GM18951 (cell line): ENCODE results near the gene CHCT1.
"Not testable (repeated sequence)": the region's sequence is repeated elsewhere in the genome, so short reads cannot be mapped to it uniquely, and the experiment has no call there.

Experiments
- POLR2A ChIP-seq: IDR thresholded peaks from 4 replicates; pipeline ENCODE4 v1.6.1; 2011; ENCODE audit warnings: mild to moderate bottlenecking; ENCODE audit not compliant: insufficient read length, insufficient read depth; ENCODE audit errors: extremely low read depth
- in situ Hi-C: fragments of 300-500 bp; cut with MboI; formaldehyde crosslinking; loops from one replicate; pipeline ENCODE4 v1.12.0; 2022; ENCODE audit warnings: low sequenced_read_pairs, mixed read lengths, inconsistent platforms; ENCODE audit not compliant: unreplicated experiment

CHCT1 gene

DNA sequence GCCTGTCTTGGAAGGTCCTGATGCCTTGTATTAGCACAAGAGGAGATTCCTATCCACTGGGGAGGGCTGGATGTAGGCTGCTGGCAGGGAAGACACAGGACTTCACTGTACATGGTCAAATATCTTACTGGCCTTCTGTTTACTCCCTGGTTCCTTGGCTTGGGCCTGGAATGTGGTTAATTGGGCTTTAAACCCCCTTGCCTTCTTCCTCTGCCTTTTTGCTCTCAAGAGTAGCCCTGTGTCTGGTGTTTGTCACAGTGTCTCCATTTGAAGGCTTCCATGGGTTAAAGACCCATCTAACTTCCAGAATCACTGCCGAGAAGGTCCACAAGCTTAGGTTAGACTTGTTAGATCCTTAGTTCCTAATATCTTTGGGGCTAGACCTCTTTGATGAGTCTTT lies 7.1 kb upstream of the CHCT1 start:
- in situ Hi-C loops = loop anchor here (25.0 kb wide), 1 partner anchor 278 kb away; the partner anchor contains the start of gene CA4
- TF ChIP-seq POLR2A = no peak

DNA sequence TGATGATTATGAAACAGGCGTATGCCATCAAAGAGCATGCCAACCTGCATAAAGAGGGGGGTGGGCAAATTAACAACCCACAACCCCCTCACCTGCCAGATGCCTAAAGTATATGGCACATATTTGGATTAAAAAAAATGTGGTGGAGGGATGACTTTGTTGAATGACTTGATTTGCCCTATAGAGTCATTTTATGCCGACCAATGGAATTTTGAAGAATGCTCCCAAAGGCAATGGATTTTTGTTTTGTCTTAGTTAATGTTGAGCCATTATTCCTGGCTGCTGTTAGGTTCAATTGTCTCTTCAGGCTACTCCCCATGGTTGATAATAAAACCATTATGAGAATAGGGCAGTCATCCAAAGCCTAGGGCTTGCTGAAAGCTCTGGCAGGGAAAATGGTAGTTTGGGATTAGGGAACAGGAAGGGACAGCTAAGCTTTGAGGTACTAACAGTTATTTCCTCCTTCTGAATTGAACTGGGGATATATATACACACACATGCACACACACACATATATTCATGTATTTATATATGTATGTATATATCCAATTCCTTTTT lies 5.8 kb upstream of the CHCT1 start:
- in situ Hi-C loops = loop anchor here (25.0 kb wide), 1 partner anchor 279 kb away; the partner anchor contains the start of gene CA4
- no peak for TF ChIP-seq POLR2A

DNA sequence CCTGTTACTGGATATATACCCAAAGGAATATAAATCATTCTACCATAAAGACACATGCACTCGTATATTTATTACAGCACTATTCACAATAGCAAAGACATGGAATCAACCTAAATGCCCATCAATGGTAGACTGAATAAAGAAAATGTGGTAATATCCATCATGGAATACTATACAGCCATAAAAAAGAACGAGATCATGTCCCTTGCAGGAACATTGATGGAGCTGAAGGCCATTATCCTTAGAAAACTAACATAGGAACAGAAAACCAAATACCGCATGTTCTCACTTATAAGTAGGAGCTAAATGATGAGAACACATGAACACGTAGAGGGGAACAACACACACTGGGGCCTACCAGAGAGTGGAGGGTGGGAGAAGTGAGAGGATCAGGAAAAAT lies 3.3 kb upstream of the CHCT1 start:
- in situ Hi-C loops = loop anchor here (25.0 kb wide), 1 partner anchor 282 kb away; the partner anchor contains the start of gene CA4

DNA sequence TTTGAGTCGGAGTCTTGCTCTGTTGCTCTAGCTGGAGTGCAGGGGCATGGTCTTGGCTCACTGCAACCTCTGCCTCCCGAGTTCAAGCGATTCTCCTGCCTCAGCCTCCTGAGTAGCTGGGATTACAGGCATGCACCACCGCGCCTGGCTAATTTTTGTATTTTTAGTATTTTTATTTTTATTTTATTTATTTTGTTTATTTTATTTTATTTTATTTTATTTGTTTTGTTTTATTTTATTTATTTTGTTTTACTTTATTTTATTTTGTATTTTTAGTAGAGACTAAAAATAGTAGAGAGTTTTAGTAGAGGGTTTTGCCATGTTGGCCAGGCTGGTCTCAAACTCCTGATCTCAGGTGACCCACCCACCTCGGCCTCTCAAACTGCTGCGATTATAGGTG lies 2.4 kb upstream of the CHCT1 start:
- in situ Hi-C loops = loop anchor here (10.0 to 25.0 kb wide), 2 partner anchors 225 to 283 kb away; partner anchors contain the start of gene CA4

DNA sequence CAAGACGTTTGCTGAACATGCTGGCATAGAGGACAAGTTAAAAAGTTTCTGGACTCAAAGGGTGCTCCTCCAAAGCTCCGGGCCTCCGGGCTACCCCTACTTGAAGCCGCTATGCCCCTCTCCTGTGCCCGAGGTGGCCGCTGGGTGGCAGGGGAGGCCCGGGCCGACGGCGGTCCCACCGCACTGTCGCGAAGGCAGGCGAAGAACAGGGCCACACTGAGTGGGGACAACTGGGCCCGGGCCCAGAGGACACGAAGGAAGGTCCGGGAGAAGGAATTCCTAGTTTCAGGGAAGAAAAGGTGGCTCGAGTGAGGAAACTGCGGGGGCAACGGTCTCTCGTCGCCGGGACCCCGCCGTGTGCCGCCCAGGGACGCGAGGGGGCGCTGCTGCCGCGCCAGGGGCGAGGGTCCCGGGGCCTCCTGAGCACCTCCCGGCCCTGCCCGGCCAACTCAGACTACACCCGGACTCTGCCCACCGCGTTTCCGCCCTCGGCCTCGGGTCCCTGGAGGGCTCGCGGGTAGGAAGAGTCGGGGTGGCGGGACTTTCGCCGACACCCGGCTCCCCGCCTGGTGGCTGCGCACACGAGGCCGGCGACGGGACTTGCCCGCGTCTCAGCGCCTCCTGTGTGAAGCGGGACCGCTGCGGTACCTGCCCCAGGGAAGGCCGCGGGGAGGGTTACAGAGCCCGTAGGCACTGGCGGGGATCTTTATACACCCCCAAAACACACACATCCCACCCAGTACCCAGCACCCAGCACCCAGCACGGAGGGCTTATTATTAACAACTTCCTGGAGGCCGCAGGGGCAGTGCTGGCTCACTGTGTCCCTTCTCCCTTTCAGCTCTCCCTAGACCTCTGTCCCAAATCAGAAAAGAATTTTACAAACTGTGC lies 772 bp upstream of the CHCT1 start:
- no peak for TF ChIP-seq POLR2A
- in situ Hi-C loops = loop anchor here (10.0 to 25.0 kb wide), 2 partner anchors 223 to 284 kb away; partner anchors contain the start of gene CA4

DNA sequence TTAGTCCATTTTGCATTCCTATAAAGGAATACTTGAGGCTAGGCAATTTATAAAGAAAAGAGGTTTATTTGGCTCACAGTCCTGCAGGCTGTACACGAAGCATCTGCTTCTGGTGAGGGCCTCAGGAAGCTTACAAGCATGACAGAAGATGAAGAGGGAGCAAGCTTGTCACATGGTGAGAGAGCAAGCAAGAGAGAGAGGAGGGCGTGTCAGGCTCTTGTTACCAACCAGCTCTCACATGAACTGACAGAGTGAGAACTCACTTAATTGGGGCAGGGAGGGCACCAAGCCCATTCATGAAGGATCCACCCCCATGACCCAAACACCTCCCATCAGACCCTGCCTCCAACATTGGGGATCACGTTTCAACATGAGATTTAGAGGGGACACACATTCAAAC lies 1.6 kb downstream of the CHCT1 start:
- in situ Hi-C loops = loop anchor here (10.0 to 25.0 kb wide), 2 partner anchors 221 to 287 kb away; partner anchors contain the start of gene CA4

DNA sequence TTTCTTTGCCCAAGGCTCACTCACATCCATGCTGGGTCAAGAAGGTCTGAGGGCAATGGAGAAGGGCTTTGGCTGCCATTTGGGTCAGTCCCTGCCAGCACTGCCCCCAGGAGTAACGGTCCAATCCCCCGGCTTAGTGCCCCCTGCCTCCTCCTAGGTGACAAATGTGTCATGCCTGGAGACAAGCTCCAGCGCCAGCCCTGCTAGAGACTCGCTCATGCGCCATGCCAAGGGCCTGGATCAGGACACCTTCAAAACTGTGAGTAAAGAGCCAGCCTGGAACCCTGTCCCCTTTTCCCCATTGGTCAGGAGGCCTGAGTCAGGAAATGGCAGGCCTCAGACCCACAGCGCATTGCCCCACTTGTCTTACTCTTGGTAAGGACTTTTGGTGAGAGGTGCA lies 3.3 kb downstream of the CHCT1 start:
- TF ChIP-seq POLR2A = no peak
- in situ Hi-C loops = loop anchor here (10.0 kb wide), 1 partner anchor 219 kb away; no protein-coding TSS in a partner anchor

More for the DNA sequence above, 1.6 kb downstream of the CHCT1 start:
- TF ChIP-seq POLR2A = no peak

DNA sequence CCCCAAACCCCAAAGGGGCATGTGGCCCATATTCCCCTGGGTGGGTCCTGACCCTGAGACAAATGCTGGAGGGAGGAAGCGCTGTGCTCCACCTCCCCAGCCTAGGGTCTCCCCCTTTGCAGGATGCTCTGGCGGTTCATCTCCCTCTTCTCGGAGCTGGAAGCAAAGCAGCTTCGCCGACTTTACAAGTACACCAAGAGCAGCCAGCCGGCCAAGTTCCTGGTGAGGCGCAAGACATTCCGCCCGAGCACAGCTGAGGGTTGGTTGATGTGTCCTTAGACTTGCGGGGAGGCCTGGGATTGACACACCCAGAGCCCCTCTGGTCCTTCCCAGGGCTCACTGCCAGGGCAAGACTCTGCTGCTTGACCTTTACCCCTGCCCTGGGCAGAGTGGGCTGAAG lies 4.3 kb downstream of the CHCT1 start:
- in situ Hi-C loops = loop anchor here (10.0 kb wide), 1 partner anchor 218 kb away; no protein-coding TSS in a partner anchor

DNA sequence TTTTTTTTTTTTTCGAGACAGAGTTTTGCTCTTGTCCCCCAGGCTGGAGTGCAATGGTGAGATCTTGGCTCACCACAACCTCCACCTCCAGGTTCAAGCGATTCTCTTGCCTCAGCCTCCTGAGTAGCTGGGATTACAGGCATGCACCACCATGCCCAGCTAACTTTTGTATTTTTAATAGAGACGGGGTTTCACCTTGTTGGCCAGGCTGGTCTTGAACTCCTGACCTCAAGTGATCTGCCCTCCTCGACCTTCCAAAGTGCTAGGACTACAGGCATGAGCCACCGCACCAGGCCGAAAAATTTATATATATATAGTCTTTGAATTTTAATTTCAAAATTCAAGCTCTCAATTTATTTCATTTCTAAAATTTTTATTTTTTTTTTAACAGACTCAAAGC lies 6.2 kb downstream of the CHCT1 start:
- in situ Hi-C loops = loop anchor here (10.0 kb wide), 1 partner anchor 216 kb away; no protein-coding TSS in a partner anchor

More for the DNA sequence above, 4.3 kb downstream of the CHCT1 start:
- TF ChIP-seq POLR2A = no peak

DNA sequence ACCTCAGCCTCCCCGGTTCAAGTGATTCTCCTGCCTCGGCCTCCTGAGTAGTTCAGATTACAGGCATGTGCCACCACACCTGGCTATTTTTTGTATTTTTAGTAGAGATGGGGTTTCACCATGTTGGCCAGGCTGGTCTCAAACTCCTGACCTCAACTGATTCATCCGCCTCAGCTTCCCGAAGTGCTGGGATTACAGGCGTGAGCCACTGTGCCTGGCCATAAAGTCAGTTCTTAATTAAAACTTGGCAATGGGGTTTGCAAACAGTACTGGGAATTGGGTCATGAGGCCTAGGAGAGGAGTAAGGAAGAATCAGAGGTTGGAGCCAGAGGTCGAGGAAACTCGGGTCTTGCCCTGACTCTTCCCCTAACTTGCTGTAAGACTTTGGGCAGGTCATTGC lies 8.3 kb downstream of the CHCT1 start:
- in situ Hi-C loops = not testable (repeated sequence)

DNA sequence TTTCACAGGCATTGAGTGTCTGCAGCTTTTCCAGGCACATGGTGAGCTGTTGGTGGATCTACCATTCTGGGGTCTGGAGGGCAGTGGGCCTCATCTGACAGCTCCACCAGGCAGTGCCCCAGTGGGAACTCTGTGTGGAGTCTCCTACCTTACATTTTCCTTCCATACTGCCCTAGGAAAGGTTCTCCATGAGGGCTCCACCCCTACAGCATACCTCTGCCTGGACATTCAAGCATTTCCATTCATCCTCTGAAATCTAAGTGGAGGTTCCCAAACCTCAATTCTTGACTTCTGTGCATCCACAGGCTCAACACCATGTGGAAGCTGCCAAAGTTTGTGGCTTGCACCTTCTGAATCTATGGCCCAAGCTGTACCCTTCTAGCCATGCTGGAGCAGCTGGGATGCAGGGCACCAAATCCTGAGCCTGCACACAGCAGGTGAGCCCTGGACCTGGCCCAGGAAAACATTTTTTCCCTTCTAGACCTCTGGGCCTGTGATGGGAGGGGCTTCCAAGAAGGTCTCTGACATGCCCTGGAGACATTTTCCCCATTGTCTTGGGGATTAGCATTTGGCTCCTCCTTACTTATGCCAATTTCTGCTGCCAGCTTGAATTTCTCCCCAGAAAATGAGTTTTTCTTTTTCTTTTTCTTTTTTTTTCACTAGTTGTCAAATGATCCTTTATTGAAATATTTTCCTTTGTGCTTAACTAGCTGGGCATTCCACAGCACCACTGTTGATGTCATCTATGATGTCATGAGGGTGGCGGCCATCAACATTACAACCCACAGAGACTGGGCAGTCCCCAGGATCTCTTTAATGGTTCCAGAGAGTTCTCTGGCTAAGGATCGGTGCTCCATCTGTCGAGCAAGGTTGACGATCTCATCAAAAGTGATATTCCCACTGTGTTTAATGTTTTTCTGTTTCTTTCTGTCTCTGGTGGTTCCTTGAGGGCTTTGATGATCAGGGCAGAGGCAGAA lies 11.0 kb downstream of the CHCT1 start:
- in situ Hi-C loops = not testable (repeated sequence)

DNA sequence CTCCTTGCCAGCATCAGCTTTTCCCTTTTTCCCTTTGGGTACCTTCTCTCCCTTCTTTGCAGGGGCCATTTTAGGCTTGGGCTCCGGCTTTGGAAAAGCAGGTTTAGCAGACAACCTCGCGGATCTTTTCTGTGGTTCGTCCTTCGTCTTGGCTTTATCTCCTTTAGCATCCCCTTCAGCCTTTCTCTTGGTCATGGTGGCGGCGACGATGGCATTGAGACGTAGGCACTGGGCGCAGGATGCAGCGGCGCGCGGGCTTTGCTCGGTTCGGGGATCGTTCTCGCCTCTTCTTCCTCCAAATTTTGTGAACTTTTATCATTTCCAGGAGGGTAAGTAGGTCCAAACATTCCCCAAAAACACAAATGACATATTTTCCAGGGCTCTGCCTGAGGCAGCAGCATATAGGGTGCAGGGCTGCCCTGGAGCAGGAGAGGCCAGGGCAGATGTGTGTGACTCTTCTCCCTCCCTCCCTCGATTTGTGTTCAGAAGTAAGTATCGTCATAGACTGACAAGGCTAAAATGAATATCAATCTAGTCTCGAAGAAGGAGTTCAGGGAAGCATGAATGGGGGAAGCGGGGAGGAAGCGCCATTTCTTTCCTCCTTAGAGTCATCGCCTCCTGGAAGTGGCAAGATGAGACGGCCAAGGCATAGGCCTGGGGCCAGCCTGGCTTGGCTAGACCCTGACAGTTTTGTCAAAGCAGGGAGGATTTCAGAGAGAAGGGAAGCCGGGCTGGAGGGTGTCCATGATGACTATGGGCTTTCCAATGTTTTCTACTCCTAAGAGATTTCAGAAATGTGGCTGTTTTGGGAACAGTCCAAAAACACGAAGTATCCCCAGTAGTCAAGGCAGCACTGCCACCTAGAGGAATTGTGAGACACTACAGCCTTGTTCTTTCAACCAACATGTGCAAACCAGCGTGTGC lies 13.2 kb downstream of the CHCT1 start:
- in situ Hi-C loops = no loop called here
- no peak for TF ChIP-seq POLR2A
